Measurements from ENCODE around the gene STEAP1.
"Not testable (repeated sequence)": the region's sequence is repeated elsewhere in the genome, so short reads cannot be mapped to it uniquely, and the experiment has no call there.

Gene STEAP1

GRCh38 chr7:90153943-90154771, at the start of gene STEAP1:
Gene STEAP1 (plus strand): TSS chr7:90154469. CDS start chr7:90159789, 5,320 bp downstream.
- TF ChIP-seq CTCF (IDR thresholded peaks at IDR 0.05; ENCODE audit: control insufficient read depth, insufficient read depth, low read depth, low read length, missing control alignments), result peak; percentile 74
- peak within 1 kb of the TSS; percentile 75 for H3K4me3 ChIP-seq (ENCODE audit: control insufficient read depth, low read depth, low read length)
- DNase-seq (ENCODE audit: low read depth), result peak; percentile 57

- not testable (repeated sequence) for DNase-seq (ENCODE audit: low read depth); H3K4me3 ChIP-seq (ENCODE audit: control insufficient read depth, low read depth, low read length)
These were observed 39.3 kb upstream of the STEAP1 start for GRCh38 chr7:90114972-90115371.

- DNase-seq (ENCODE audit: low read depth), result not testable (repeated sequence)
- H3K4me3 ChIP-seq (ENCODE audit: control insufficient read depth, low read depth, low read length), result peak overlapping the region; percentile 35
These were observed 35.6 kb upstream of the STEAP1 start for GRCh38 chr7:90118551-90119177.

GRCh38 chr7:90119178-90119971, 34.9 kb upstream of the STEAP1 start:
- no peak for DNase-seq (ENCODE audit: low read depth)
- no peak for TF ChIP-seq CTCF (IDR thresholded peaks at IDR 0.05; ENCODE audit: control insufficient read depth, insufficient read depth, low read depth, low read length, missing control alignments)
- peak overlapping the region; percentile 35 for H3K4me3 ChIP-seq (ENCODE audit: control insufficient read depth, low read depth, low read length)

GRCh38 chr7:90120205-90120604, 34.1 kb upstream of the STEAP1 start:
- H3K4me3 ChIP-seq (ENCODE audit: control insufficient read depth, low read depth, low read length); DNase-seq (ENCODE audit: low read depth): not testable (repeated sequence)

GRCh38 chr7:90131746-90132145, 22.5 kb upstream of the STEAP1 start:
- DNase-seq (ENCODE audit: low read depth); H3K4me3 ChIP-seq (ENCODE audit: control insufficient read depth, low read depth, low read length): not testable (repeated sequence)

GRCh38 chr7:90147079-90147960, 6.9 kb upstream of the STEAP1 start:
- H3K4me3 ChIP-seq (ENCODE audit: control insufficient read depth, low read depth, low read length); DNase-seq (ENCODE audit: low read depth): not testable (repeated sequence)

GRCh38 chr7:90149428-90149827, 4.8 kb upstream of the STEAP1 start:
- TF ChIP-seq CTCF (IDR thresholded peaks at IDR 0.05; ENCODE audit: control insufficient read depth, insufficient read depth, low read depth, low read length, missing control alignments), result peak; percentile 45
- DNase-seq (ENCODE audit: low read depth); H3K4me3 ChIP-seq (ENCODE audit: control insufficient read depth, low read depth, low read length): not testable (repeated sequence)

- not testable (repeated sequence) for H3K4me3 ChIP-seq (ENCODE audit: control insufficient read depth, low read depth, low read length); DNase-seq (ENCODE audit: low read depth)
These were observed 2.4 kb upstream of the STEAP1 start for GRCh38 chr7:90151884-90152283.
